Nephron progenitor cell (in vitro differentiated cells): ENCODE results near the gene PREX1.

Experiments used
- DNase-seq: peaks from one replicate; pipeline ENCODE4 v3.0.0; 2021
- H3K27ac Mint-ChIP-seq: 2 replicates; pipeline ENCODE4 v1.8.0; 2021; ENCODE audit warnings: mild to moderate bottlenecking, moderate library complexity, mixed read lengths
- H3K27me3 Mint-ChIP-seq: 2 replicates; pipeline ENCODE4 v1.8.0; 2021; ENCODE audit warnings: mild to moderate bottlenecking, low read depth, mixed read lengths; ENCODE audit not compliant: poor library complexity
- H3K36me3 Mint-ChIP-seq: 2 replicates; pipeline ENCODE4 v1.8.0; 2021; ENCODE audit warnings: low read depth, mixed read lengths
- H3K4me1 Mint-ChIP-seq: 2 replicates; pipeline ENCODE4 v1.8.0; 2021; ENCODE audit warnings: mixed read lengths
- H3K4me3 Mint-ChIP-seq: 2 replicates; pipeline ENCODE4 v1.8.0; 2021; ENCODE audit warnings: mild to moderate bottlenecking, moderate library complexity, mixed read lengths
- H3K9me3 Mint-ChIP-seq: 2 replicates; pipeline ENCODE4 v1.8.0; 2021; ENCODE audit warnings: mild to moderate bottlenecking, moderate library complexity, mixed read lengths
- TF ChIP-seq, protein P1 (sequence below): fragments of 200-600 bp; sonication (generic); IDR thresholded peaks from 2 replicates; pipeline ENCODE4 v1.5.0; 2021; ENCODE audit warnings: antibody characterized with exemption

The PREX1 gene

DNA sequence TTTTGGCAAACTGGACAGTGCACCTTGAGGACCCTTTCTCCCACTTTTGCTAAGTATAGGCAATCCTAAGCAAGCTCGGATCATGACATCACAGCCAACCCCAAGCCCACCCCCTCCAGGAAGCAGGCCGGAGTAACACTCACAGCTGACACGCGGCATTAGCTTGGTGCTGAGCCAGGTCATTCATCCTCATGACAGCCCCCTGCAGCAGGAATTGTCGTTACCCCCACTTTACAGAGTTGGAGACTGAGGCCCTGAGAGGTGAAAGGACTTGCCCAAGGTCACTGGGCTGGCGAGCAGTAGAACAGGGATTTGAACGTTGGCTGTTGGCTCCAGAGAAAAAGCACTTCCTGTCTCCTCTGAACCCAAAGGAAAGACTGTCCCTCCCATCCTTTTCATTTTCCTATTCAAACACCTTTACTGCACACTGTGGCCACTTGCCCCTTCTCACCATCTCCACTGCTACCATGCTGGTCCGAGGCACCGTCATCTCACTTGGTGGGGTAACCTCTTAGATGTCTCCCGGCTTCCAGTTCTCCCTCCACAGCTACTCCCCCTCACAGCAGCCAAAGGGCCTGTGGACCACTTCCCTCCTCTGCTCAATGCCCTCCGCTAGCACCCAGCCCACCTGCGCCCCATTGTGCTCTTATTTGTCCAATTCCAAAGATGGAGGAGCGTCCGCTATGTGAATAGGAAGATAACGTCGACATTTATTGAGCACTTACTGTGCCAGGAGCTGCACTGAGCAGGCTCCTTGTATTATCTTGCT lies 84.7 kb downstream of the PREX1 start:
- peaks cover 17% of the 10 kb centered on the region for H3K36me3 Mint-ChIP-seq
- no peak overlapping the region for H3K4me3 Mint-ChIP-seq
- H3K4me1 Mint-ChIP-seq = peaks cover 22% of the 10 kb centered on the region
- H3K9me3 Mint-ChIP-seq = no peaks in the 10 kb centered on the region
- peaks cover 6% of the 10 kb centered on the region for H3K27me3 Mint-ChIP-seq
- TF ChIP-seq, protein P1, sequence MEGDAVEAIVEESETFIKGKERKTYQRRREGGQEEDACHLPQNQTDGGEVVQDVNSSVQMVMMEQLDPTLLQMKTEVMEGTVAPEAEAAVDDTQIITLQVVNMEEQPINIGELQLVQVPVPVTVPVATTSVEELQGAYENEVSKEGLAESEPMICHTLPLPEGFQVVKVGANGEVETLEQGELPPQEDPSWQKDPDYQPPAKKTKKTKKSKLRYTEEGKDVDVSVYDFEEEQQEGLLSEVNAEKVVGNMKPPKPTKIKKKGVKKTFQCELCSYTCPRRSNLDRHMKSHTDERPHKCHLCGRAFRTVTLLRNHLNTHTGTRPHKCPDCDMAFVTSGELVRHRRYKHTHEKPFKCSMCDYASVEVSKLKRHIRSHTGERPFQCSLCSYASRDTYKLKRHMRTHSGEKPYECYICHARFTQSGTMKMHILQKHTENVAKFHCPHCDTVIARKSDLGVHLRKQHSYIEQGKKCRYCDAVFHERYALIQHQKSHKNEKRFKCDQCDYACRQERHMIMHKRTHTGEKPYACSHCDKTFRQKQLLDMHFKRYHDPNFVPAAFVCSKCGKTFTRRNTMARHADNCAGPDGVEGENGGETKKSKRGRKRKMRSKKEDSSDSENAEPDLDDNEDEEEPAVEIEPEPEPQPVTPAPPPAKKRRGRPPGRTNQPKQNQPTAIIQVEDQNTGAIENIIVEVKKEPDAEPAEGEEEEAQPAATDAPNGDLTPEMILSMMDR = no peak
- no peak for DNase-seq
- H3K27ac Mint-ChIP-seq = no peak overlapping the region

DNA sequence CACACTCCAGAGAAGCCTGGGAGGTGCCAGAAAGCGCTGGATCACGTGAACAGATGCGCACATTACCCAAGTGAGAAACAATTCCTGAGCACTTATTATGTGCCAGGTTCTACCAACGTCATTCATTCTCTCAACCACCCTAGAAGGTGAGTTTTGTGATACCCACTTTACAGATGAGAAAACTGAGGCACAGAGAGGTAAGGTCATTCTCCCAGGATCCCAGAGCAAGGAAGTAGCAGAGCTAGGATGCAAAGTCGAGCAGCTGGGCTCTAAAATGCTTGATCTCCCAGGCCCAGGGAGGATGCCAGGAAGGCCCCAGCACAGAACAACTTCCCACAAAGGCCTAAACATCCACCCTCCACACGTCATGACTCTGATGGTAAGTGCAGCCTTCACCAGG lies 85.6 kb downstream of the PREX1 start:
- no peak for DNase-seq
- Mint-ChIP-seq H3K4me1 (peaks cover 26% of the 10 kb centered on the region), H3K9me3 (no peaks in the 10 kb centered on the region), H3K27me3 (peaks cover 9% of the 10 kb centered on the region), H3K36me3 (peaks cover 17% of the 10 kb centered on the region), H3K27ac (no peak overlapping the region), H3K4me3 (no peak overlapping the region)
- TF ChIP-seq, protein P1 = no peak

DNA sequence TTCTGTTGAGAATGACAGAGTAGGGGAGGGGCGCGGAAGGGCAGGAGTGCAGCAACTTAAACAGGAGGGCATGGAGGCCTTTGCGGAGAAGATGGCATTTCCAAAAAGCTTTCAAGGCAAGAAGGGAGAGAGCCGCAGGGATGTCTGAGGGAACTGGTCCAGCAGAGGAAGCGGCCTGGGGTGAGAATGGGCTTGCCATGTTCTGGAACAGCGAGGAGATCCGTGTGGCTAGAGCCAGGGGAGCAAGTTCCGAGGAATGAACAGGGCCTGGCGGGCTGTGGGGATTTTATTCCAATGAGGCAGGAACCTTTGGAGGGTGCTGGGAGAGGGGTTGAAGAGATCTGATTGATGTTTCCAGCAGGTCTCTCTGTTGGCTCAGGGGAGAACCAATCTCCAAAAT lies 86.1 kb downstream of the PREX1 start:
- Mint-ChIP-seq H3K36me3 (peaks cover 17% of the 10 kb centered on the region), H3K4me1 (peaks cover 32% of the 10 kb centered on the region), H3K27ac (no peak overlapping the region), H3K27me3 (peaks cover 7% of the 10 kb centered on the region), H3K9me3 (no peaks in the 10 kb centered on the region), H3K4me3 (no peak overlapping the region)
- TF ChIP-seq, protein P1 = no peak
- DNase-seq = no peak

DNA sequence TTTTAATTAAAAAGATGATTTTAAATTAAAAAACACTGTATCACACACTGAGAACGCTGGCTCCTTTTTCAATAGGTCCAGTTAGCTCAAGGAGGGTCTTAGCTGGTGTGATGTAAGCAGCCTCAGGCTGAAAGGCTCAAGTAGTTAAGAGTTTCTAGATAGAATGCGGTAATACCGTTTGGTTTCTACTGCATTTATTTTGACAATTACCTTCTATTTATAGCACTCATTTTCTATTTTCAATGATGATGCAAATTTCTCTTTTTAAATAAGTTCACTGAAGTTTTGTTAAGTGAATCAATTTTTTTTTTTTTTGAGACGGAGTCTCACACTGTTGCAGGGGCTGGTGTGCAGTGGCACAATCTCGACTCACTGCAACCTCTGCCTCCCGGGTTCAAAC lies 87.1 kb downstream of the PREX1 start:
- Mint-ChIP-seq H3K4me3 (no peak overlapping the region), H3K27me3 (peaks cover 6% of the 10 kb centered on the region), H3K9me3 (no peaks in the 10 kb centered on the region), H3K4me1 (peaks cover 42% of the 10 kb centered on the region), H3K27ac (no peak overlapping the region), H3K36me3 (peaks cover 17% of the 10 kb centered on the region)
- DNase-seq = no peak
- TF ChIP-seq, protein P1 = no peak

GRCh38 chr20:48740292-48740649 lies 87.5 kb downstream of the PREX1 start:
- TF ChIP-seq, protein P1 = no peak
- DNase-seq = no peak
- Mint-ChIP-seq H3K36me3 (peaks cover 17% of the 10 kb centered on the region), H3K4me3 (no peak overlapping the region), H3K27ac (no peak overlapping the region), H3K4me1 (peaks cover 46% of the 10 kb centered on the region), H3K27me3 (peaks cover 6% of the 10 kb centered on the region), H3K9me3 (no peaks in the 10 kb centered on the region)
